Thoracic aorta (tissue), 2 donors: ENCODE measurements around the gene OSBPL1A. TPM values are rescaled to one million over a fixed set of nuclear protein-coding genes. Genes with fewer than 3 reads are reported as not detected.

Experiments used
- ATAC-seq: fragments of 150-250 bp; one replicate; pipeline ENCODE4 v1.8.0; 2017; ENCODE audit warnings: low read depth; ENCODE audit not compliant: insufficient number of reproducible peaks, low FRiP score
- DNase-seq: peaks from one replicate; pipeline ENCODE4 v3.0.0-alpha.2; 2020; ENCODE audit warnings: low spot score
- H3K27ac ChIP-seq, 2 donors: fragments of 200-600 bp; sonication (generic); 1 replicate in 1 of 2; 2 replicates in 1 of 2; pipeline ENCODE4 v1.5.1; 2016; ENCODE audit warnings: mild to moderate bottlenecking in 2 of 2, moderate library complexity in 2 of 2
- H3K27me3 ChIP-seq: fragments of 200-600 bp; sonication (generic); replicated peaks from 2 replicates; pipeline ENCODE4 v1.6.0; 2016; ENCODE audit warnings: mild to moderate bottlenecking; ENCODE audit not compliant: insufficient read depth
- H3K36me3 ChIP-seq: fragments of 200-600 bp; sonication (generic); one replicate; pipeline ENCODE4 v1.5.1; 2016
- H3K4me1 ChIP-seq, 2 donors: fragments of 200-600 bp; sonication (generic); 1 replicate in 1 of 2; 2 replicates in 1 of 2; pipeline versions ENCODE4 v1.5.1 to v1.6.0; 2016; ENCODE audit warnings: low read depth in 2 of 2, mild to moderate bottlenecking in 1 of 2; ENCODE audit not compliant: control insufficient read depth in 1 of 2
- H3K4me3 ChIP-seq: fragments of 200-600 bp; sonication (generic); 2 replicates; pipeline ENCODE4 v1.5.1; 2016; ENCODE audit warnings: mild to moderate bottlenecking
- H3K9me3 ChIP-seq: fragments of 200-600 bp; sonication (generic); 2 replicates; pipeline ENCODE4 v1.5.1; 2016
- total RNA-seq, 2 donors: library from RNA; depleted of rRNA; stranded (reverse); fragments of >200 nt; gene quantifications; one replicate each; pipeline versions ENCODE4 v1.1.0 to v1.2.3, GENCODE V29; 2016
- TF ChIP-seq, protein P1 (sequence below): fragments of 200-600 bp; sonication (generic); IDR thresholded peaks from one replicate; pipeline ENCODE4 v1.5.1; 2019; ENCODE audit warnings: antibody characterized with exemption

Gene OSBPL1A
- total RNA-seq, 2 donors from 2014 or later = 35.1 to 53.7 TPM

- DNase-seq = no peak
- H3K36me3 ChIP-seq = no peaks in the 10 kb centered on the region
- ATAC-seq = no peak
- no peaks in the 10 kb centered on the region for H3K4me1 ChIP-seq
- TF ChIP-seq, protein P1, sequence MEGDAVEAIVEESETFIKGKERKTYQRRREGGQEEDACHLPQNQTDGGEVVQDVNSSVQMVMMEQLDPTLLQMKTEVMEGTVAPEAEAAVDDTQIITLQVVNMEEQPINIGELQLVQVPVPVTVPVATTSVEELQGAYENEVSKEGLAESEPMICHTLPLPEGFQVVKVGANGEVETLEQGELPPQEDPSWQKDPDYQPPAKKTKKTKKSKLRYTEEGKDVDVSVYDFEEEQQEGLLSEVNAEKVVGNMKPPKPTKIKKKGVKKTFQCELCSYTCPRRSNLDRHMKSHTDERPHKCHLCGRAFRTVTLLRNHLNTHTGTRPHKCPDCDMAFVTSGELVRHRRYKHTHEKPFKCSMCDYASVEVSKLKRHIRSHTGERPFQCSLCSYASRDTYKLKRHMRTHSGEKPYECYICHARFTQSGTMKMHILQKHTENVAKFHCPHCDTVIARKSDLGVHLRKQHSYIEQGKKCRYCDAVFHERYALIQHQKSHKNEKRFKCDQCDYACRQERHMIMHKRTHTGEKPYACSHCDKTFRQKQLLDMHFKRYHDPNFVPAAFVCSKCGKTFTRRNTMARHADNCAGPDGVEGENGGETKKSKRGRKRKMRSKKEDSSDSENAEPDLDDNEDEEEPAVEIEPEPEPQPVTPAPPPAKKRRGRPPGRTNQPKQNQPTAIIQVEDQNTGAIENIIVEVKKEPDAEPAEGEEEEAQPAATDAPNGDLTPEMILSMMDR = no peak
- H3K27ac ChIP-seq = no peak overlapping the region
- no peaks in the 10 kb centered on the region for H3K27me3 ChIP-seq
- no peak overlapping the region for H3K4me3 ChIP-seq
- no peaks in the 10 kb centered on the region for H3K9me3 ChIP-seq
These were observed 82.5 kb downstream of the OSBPL1A start for GRCh38 chr18:24315170-24315569.

DNA sequence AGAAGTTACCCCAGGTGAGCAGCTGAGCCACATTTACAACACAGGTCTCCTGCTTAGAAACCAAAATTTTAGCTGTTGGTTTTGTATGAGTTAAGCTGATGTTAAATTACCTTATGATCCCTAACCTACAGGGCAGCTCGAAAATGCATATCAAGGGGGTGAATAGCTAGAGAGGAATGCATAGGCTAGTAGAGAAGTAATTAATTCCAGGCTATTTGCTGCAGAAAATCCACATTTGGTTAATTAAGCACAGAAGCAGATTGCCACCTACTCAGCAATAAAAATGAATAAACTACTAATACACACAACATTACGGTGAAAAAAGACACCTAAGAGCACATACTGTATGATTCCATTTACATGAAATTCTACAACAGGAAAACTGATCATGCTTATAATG lies 91.4 kb downstream of the OSBPL1A start:
- DNase-seq (no peak), ATAC-seq (no peak)
- no peaks in the 10 kb centered on the region for H3K36me3 ChIP-seq
- no peak overlapping the region for H3K27ac ChIP-seq
- no peaks in the 10 kb centered on the region for H3K27me3 ChIP-seq
- no peaks in the 10 kb centered on the region for H3K4me1 ChIP-seq
- H3K9me3 ChIP-seq = no peaks in the 10 kb centered on the region
- TF ChIP-seq, protein P1 = no peak
- no peak overlapping the region for H3K4me3 ChIP-seq

- DNase-seq = no peak
- TF ChIP-seq, protein P1 = no peak
- no peaks in the 10 kb centered on the region for H3K4me1 ChIP-seq
- no peak for ATAC-seq
- no peaks in the 10 kb centered on the region for H3K36me3 ChIP-seq
- no peaks in the 10 kb centered on the region for H3K9me3 ChIP-seq
- H3K27me3 ChIP-seq = no peaks in the 10 kb centered on the region
- H3K27ac ChIP-seq = no peak overlapping the region
- no peak overlapping the region for H3K4me3 ChIP-seq
These were observed 96.9 kb downstream of the OSBPL1A start for GRCh38 chr18:24300703-24301102.

GRCh38 chr18:24296276-24296675 lies 101.3 kb downstream of the OSBPL1A start:
- Histone ChIP-seq H3K4me3 (no peak overlapping the region), H3K36me3 (no peaks in the 10 kb centered on the region), H3K9me3 (no peaks in the 10 kb centered on the region), H3K27me3 (no peaks in the 10 kb centered on the region), H3K4me1 (no peaks in the 10 kb centered on the region), H3K27ac (no peak overlapping the region)
- ATAC-seq = no peak
- TF ChIP-seq, protein P1 = no peak
- DNase-seq = no peak

- Histone ChIP-seq H3K4me1 (no peaks in the 10 kb centered on the region), H3K27me3 (no peaks in the 10 kb centered on the region), H3K27ac (no peak overlapping the region), H3K36me3 (no peaks in the 10 kb centered on the region), H3K9me3 (no peaks in the 10 kb centered on the region), H3K4me3 (no peak overlapping the region)
- ATAC-seq (no peak), DNase-seq (no peak)
- TF ChIP-seq, protein P1 = no peak
These were observed 104.4 kb downstream of the OSBPL1A start for GRCh38 chr18:24293254-24293653.
